HG02943 (cell line): ENCODE results near the gene TTC9.

ENCODE experiments used
- ATAC-seq: cut with Tn5 transposase; IDR thresholded peaks from one replicate; pipeline ENCODE4 v1.9.1; 2021; ENCODE audit warnings: mild to moderate bottlenecking, low read depth, moderate library complexity; ENCODE audit not compliant: unreplicated experiment

Gene TTC9

DNA sequence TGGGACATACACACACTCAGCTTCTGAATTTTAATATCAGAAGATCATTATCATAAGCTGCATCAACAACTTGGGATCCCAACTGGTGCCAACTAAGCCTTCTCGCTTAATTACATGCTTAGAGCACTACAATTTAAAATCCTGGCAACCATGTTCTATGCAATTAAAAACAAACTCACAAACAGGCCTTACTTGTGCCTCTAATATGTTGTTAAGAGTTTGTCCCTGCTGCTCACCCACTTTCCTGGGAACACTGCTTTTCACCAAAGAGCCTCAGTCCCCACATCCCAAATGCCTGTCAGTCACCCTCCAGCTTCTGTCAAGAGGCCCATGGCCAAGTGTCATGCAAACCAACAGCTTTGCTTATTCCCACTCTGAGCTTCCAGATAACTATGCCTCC lies 69.7 kb downstream of the TTC9 start:
- no peak for ATAC-seq

DNA sequence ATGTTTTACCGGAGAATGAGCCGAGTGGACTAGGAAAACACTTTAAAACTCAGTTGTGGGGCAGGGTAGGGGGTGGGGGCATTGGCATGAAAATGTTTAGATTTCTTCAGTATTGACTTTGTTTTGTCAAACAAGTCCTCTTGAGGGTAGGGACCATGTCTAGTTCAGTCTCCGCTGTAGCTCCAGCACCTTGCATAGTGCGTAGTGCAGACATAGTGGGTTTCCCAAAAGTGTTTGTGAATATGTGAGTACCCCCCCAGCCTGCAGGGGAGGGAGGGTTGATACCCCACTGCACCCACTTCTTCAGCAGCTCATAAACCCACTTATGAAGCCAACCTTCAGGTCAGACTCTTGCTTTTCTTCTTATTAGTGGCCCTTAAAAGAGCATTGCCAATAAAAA lies 71.4 kb downstream of the TTC9 start:
- no peak for ATAC-seq

DNA sequence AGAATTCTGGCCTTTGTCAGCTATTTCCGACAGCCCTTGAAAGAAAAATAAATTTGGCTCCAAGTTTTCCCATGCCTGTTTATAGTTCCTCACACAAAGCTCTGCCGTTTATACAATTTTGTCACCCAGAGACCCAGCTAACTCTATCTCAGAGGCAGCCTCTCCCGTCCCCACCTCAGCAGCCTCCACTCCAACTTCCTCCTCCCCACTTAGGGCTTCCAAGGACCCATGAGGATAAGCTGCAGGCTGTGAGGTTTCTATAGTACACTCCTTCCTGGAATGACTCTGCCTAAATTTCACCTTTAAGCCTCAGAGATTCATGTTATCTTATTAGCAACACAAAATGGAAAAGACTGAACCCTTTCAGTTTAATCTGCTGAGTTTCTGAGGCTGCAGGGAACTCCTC lies 71.8 kb downstream of the TTC9 start:
- ATAC-seq = no peak

DNA sequence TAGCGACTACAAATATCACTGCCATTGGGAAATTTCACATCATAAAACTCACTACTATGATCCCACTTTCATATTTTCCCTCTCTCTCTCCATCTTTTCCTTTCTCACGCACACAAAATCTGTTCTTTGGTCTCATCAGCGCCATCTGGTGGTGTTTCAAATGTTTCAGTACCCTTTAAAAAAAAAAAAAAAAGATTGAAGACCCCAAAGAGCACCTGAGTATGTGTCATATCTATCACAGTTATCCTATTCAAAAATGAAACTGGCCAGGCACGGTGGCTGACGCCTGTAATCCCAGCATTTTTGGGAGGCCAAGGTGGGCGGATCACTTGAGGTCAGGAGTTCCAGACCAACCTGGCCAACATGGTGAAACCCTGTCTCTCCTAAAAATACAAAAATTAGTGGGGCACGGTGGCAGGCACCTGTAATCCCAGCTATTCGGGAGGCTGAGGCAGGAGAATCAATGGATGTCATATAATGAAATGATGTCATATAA lies 72.4 kb downstream of the TTC9 start:
- ATAC-seq = no peak

DNA sequence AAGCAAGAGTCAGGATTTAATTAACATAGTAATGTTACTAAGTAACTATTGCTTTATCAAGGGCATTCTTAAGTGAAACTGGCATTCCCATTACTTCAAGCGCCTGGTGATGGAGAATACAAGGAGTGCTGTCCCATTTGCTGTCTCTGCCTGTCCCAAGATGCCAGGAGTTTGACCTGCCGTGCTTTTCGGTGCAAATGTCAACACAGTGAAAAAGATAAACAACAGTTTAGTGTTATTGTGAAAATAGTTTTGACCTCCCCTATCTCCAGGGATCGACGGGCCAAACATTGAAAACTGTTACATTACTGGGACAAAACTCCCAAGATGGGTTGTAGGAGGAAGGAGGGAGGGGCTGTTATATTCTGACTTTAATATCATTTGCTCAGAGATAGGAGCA lies 74.8 kb downstream of the TTC9 start:
- ATAC-seq = no peak

DNA sequence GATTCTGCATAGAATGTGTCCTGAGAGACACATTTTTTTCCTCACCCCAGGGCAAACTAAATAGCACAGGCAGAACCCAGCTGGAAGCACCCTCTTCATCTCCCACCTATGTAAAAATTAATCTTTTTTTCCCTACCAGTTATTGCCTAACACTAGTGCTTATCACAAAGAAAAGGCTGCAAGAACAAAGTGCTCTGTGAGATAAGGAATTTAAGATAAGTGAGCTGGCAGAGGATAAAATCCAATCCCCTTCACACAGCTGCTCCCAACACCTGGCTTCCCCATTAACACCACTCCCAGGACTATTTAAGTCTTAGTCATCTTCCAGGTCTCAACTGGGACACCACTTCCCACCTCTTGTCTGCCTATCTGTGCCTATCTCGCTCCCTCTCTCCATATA lies 75.2 kb downstream of the TTC9 start:
- ATAC-seq = no peak

DNA sequence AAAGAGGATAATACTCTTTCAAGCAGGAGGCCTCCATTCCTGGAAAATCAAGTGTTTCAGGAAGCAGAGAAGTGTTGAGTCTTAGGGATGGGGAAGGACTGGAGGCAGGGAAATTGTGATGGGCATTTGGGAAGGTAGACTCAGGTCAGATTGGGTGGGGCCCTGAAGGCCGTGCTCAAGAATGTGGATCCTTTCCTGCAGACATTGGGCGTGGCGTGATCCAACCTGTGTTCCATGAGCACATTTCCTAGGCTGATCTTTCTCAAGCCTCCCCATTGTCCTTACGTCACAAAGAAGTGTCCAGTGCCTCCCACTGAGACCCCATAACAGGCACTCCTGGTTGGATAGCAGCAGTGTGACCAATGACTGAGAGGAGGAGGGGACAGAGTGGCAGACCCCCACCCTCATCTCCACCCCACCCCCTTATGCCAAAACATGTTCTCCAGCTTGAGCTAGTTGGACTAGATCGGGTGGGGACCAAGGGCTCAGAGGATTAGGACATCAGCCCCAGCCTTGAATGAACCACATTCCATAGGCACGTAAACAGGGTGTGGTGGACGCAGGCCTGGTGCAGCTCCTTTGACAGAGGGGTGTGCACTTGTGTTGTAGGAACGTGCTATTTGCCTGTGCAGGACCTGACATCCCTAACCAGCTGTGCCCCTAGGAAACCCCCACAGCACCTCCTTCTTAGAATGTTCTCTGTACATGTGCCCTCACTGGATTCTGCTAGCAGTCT lies 76.8 kb downstream of the TTC9 start:
- ATAC-seq = no peak

DNA sequence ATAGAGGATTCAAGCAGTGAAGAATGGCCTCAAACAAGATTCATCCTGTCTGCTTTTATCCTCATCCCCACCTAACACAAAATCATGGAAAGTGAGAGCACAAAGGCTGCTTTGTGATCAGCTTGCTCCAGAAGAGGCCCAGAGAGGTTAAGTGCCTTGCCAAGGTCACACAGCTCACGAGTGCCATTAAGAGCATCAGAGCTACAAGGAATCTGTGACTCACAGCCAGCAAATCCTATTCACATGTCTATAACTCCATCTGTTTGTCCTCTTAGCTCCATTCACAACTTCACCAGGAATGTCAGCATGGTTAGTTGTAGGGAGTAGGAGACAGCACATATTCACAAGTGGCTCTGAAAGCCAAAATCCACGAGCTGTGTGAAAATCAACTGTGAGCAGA lies 79.8 kb downstream of the TTC9 start:
- no peak for ATAC-seq

DNA sequence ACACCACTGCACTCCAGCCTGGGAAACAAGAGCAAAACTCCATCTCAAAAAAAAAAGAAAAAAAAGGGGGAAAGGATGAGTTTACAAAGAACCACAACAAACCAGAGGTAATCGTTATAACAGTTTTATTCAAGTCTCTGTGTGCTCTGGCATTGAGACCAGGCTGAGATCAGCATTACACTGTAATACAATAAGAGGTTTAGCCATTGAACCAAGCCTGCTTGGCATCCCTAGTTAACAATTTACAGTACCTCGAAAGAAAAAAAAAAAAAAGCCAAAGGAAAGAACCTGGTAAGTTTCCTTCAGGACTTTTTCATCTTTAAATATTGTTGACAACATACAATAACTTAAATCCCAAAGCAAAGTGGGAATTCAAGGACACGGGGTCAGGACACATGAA lies 80.7 kb downstream of the TTC9 start:
- no peak for ATAC-seq

DNA sequence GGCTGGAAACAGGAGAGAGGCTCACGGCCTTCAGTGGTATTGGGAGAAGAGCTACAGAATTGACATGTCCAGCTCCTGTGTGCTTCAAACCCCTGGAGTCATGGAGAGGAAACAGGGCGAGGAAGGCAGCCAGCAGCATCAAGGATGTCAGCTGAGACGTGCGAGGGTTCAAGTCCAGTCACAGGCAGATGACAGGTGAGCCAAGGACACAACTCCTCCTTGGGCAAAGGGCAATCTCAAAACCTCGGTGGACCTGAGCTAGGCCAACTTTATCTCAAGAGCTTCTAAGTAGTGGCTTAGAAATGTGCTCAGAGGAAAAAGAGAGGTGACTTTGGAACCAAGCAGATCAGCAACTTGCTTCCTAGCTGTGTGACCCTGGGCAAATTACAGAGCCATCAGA lies 81.6 kb downstream of the TTC9 start:
- no peak for ATAC-seq

DNA sequence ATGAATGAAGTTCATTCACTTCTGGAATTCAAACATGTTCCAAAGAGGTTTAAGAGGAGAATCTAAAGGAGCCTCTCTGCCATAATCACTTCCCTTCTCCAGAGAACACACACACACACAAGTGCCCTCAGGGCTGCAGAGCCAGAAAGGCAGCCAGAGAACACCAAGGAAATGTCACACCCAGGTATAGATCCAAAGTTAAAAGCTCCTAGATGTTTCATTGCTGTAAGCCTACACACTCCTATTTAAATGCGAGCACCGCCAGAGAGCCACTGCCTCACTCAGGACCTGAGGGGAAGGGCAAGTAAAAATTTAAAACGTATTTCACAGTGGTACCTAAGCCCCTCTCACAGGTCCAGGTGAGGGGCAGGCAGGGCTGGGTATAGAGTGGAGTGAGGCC lies 82.4 kb downstream of the TTC9 start:
- no peak for ATAC-seq

DNA sequence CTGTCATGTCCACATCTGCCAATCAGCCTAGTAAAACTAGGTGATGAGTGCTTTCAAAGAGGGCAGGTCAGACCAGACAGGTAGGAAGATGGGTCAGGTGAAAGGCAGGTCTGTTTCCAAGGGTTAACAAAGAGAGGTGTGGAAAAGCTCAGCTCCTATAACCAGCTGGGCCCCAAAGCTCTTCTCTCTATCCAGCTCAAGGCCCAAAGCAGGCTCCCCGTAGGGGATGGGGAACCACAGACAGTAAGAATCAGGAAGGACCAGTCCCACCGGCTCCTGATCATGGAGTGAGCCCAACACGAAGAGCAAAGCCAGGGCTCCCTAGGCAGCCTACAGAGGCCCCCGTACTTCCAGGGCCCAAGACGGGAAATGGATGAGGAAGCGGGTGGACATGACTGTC lies 83.2 kb downstream of the TTC9 start:
- ATAC-seq = no peak
